Skeletal muscle satellite cell (primary cell): Measurements from ENCODE around the gene PDK1. TPM values are rescaled to one million over a fixed set of nuclear protein-coding genes. Genes with fewer than 3 reads are reported as not detected.

ENCODE experiments used
- H3K27me3 ChIP-seq: 2 replicates; pipeline ENCODE4 v1.7.0; 2013; ENCODE audit warnings: low read length; ENCODE audit not compliant: control insufficient read depth, insufficient read depth
- H3K36me3 ChIP-seq: 2 replicates; pipeline ENCODE4 v1.7.0; 2013; ENCODE audit warnings: mild to moderate bottlenecking, control low read depth, low read length; ENCODE audit not compliant: insufficient read depth
- H3K4me1 ChIP-seq: 2 replicates; pipeline ENCODE4 v1.7.0; 2013; ENCODE audit warnings: low read length; ENCODE audit not compliant: control insufficient read depth, insufficient read depth
- H3K4me2 ChIP-seq: 2 replicates; pipeline ENCODE4 v1.7.0; 2013; ENCODE audit warnings: mild to moderate bottlenecking, low read length
- H3K4me3 ChIP-seq: 2 replicates; pipeline ENCODE4 v1.7.0; 2013; ENCODE audit warnings: low read length
- H3K9ac ChIP-seq: 2 replicates; pipeline ENCODE4 v1.7.0; 2013; ENCODE audit warnings: mild to moderate bottlenecking, low read depth, low read length, moderate library complexity
- H3K9me3 ChIP-seq: replicated peaks from 2 replicates; pipeline ENCODE4 v1.7.0; 2013; ENCODE audit warnings: mild to moderate bottlenecking, control low read depth, low read length
- total RNA-seq: library from RNA; depleted of rRNA; stranded (reverse); fragments of >200 nt; gene quantifications from 2 replicates; pipeline ENCODE4 v1.2.3, GENCODE V29; 2012; rRNA removed

The PDK1 gene
- total RNA-seq, result 29.7 and 45.4 TPM in 2 replicates

DNA sequence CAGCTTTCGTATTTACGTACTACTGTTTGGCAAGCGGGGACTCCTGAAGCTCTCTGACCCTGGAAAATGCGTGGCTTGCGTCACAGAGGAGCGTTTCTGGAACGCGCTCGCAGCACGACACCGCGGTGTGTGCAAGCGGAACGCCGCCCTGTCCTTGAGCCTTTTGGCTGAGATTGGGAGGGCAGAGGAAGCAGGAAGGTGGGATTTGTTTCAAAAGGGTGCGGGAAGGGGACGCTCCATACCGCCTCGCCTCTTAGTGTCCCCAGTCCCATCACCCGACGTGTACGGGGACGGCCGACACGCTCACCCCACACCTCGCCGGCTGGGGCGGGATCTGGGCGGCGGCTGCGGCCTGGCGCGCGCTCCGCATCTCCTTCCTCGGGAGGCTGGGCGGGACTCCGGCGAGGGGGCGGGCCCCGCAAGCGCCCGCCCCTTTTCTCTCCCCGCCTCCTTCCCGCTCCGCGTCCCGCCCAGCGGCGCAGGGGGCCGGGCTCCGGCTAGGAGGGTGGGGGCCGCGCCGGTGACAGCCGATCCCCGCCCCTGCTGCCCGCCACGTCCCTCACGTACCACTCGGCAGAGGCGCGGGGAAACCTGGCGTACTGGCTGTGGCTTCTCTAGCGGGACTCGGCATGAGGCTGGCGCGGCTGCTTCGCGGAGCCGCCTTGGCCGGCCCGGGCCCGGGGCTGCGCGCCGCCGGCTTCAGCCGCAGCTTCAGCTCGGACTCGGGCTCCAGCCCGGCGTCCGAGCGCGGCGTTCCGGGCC lies at the start of gene PDK1:
PDK1 (plus strand) TSS at position 569 of the 762 bp plus-strand sequence; CDS start at position 630, 61 bp downstream.
- H3K9me3 ChIP-seq, result no peaks in the 10 kb centered on the region
- H3K27me3 ChIP-seq, result no peaks in the 10 kb centered on the region
- H3K4me2 ChIP-seq, result peak within 1 kb of the TSS; percentile 98
- H3K9ac ChIP-seq, result peak within 1 kb of the TSS; percentile 89
- no peaks in the 10 kb centered on the region for H3K36me3 ChIP-seq
- H3K4me1 ChIP-seq, result peaks cover 25% of the 10 kb centered on the region
- H3K4me3 ChIP-seq, result peak within 1 kb of the TSS; percentile 87

DNA sequence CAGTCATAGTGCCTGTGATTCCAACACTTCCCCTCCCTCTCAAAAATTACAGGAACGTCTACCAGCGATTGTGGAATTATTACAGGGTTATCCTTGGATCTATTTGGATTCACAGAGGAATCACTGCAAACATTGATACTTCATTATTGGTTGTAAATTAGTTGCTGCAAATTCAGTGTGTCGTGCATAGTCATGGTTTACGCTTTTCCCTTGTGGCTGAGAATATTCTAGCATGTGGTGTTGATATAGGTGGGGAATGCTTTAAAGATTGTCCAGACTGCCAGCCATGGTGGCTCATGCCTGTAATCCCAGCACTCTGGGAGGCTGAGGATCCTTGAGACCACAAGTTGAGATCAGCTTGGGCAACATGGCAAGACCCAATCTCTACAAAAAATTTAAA lies 48.7 kb upstream of the PDK1 start:
- Histone ChIP-seq H3K36me3 (no peaks in the 10 kb centered on the region), H3K4me2 (no peak overlapping the region), H3K4me3 (no peak overlapping the region), H3K27me3 (no peaks in the 10 kb centered on the region), H3K9me3 (peaks cover 2% of the 10 kb centered on the region), H3K9ac (no peak overlapping the region), H3K4me1 (no peaks in the 10 kb centered on the region)

DNA sequence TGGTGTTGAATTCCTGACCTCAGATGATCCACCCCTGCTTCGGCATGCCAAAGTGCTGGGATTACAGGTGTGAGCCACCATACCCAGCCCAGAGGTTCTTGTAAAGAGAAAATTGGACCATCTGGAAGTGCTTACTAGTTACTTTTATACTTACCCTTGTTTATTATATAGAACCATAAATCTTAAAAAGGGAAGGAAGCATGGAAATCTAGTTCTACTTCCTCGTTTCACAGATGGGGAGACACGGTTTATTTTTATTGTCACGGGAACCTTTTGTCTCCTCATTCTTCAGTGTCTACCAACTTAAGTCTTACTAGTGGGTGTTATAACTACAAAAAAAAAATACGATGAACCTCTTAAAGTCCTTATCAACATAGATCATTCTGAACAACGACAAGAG lies 45.8 kb upstream of the PDK1 start:
- Histone ChIP-seq H3K9me3 (peaks cover 11% of the 10 kb centered on the region), H3K27me3 (no peaks in the 10 kb centered on the region), H3K4me3 (no peak overlapping the region), H3K9ac (no peak overlapping the region), H3K4me1 (no peaks in the 10 kb centered on the region), H3K4me2 (no peak overlapping the region), H3K36me3 (no peaks in the 10 kb centered on the region)

DNA sequence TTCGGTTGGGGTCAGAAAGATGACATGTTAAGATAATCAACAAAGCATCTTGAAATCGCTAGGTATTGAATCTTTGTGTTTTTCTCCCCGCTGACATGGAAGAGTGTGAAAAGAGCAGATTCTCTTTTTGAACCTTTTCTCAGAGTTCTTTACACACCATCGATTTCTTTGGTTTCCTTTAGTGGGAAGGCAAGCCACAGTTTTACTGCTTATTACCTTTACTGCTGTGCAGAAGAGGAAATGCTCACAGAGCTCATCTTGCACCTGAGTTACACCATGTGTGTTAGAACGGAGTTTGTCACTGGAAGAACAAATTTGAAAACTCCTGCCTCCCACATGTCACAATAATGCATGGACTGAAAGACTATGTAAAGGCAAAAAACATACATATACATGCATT lies 45.3 kb upstream of the PDK1 start:
- H3K4me3 ChIP-seq, result no peak overlapping the region
- H3K36me3 ChIP-seq, result no peaks in the 10 kb centered on the region
- no peak overlapping the region for H3K9ac ChIP-seq
- H3K27me3 ChIP-seq, result no peaks in the 10 kb centered on the region
- no peaks in the 10 kb centered on the region for H3K4me1 ChIP-seq
- H3K4me2 ChIP-seq, result no peak overlapping the region
- peaks cover 11% of the 10 kb centered on the region for H3K9me3 ChIP-seq

DNA sequence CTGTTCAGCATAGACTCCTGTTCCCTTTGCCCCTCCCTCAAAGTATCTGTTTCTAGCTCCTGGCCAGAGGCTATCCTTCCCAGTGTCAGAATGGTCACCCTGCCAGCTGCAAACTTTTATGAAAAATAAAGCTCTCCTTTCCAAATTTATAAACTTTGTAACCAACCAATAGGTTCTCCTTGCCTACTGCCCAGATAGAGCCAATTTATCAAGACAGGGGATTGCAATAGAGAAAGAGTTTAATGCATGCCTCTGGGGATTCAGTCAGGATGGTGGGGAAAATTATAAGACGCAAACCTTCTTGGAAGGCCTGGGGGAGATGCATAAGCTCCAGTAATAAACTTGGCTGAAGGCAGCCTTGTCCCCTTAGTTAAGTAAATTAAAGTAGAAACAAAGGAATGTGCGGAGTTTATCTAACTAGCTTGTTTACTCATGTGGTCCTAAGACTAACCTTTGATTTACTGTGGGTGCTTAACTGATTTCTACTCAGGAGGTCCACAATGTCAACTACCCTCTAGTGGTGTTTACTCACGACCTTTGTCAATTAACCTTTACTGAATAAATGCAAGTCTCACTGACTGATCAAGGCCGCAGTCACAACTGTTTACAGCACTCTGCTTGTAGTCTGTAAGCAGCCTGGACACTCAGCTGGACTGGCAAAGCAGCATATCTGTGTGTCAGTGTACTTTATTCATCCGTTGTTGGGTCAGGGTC lies 42.9 kb upstream of the PDK1 start:
- Histone ChIP-seq H3K4me2 (no peak overlapping the region), H3K4me3 (no peak overlapping the region), H3K27me3 (no peaks in the 10 kb centered on the region), H3K4me1 (peaks cover 3% of the 10 kb centered on the region), H3K36me3 (no peaks in the 10 kb centered on the region), H3K9ac (no peak overlapping the region), H3K9me3 (peaks cover 11% of the 10 kb centered on the region)

DNA sequence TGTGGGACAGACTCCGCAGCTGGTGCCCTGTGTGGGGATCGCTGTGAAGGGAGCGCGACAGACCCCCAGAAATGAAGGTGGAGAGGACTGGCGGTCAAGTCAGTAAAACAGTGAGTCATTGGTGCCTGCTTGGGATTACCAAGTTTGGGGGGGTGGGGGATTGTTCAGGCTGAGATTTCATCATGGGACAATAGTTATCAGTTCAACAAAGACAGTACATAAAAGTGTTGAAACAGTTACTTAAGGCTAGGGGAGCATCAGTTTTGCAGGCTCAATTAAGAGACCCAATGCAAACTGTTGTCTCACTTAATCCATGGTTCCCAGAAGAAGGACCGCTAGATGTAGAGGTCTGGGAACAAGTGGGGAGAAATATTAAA lies 42.4 kb upstream of the PDK1 start:
- Histone ChIP-seq H3K4me1 (peaks cover 3% of the 10 kb centered on the region), H3K9ac (no peak overlapping the region), H3K36me3 (no peaks in the 10 kb centered on the region), H3K9me3 (peaks cover 11% of the 10 kb centered on the region), H3K4me3 (no peak overlapping the region), H3K4me2 (no peak overlapping the region), H3K27me3 (no peaks in the 10 kb centered on the region)

DNA sequence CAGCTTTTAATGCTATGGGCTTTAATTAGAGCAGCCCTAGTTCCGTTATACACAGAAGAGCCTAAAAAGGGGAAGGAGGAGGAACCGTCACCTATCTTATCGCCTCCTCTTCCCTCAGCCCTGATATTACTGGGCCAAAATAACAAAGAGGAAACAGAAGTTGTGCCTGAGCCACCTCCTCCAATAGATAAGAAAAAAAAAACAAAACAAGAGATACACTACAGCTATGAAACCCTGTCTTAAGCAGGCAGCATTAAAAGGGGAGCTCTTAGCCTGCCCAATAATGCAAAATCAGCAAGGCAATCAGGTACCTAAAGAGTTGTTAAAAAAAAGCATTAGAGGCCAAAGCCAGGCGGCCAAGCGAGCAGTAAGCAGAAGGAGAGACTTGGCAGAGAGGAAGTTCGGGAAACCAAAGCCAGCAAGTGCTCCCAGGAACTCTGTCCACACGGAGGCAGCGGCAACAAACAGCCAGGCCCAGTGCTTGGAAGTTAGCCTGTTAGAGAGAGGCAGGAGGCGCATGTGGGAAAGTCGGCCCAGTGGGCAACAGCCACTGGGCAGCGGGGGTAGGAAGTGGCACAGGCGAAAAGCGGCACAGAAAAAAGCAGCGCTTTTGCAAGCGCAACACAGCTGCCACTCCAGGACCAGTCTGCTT lies 41.8 kb upstream of the PDK1 start:
- Histone ChIP-seq H3K36me3 (no peaks in the 10 kb centered on the region), H3K9me3 (peaks cover 11% of the 10 kb centered on the region), H3K9ac (no peak overlapping the region), H3K4me2 (peak overlapping the region; percentile 15), H3K27me3 (no peaks in the 10 kb centered on the region), H3K4me3 (no peak overlapping the region), H3K4me1 (peaks cover 3% of the 10 kb centered on the region)

DNA sequence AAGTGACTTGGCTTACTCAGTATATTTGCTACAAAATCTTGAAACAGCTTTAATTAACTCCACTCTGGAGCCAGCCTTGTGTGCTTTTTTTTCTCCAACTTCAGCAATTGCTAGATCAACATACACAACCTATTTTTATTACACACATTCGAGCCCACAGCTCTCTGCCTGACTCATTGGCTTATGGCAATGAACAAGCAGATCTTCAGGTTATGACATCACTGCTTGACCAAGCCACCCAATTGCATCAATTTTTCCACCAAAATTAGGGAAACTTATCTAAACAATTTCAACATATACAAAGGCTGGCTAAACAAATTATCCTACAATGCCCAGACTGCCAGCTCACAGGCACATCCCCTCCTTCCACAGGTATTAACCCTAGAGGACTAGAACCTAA lies 39.6 kb upstream of the PDK1 start:
- Histone ChIP-seq H3K9me3 (peaks cover 11% of the 10 kb centered on the region), H3K4me3 (no peak overlapping the region), H3K9ac (no peak overlapping the region), H3K4me2 (no peak overlapping the region), H3K27me3 (no peaks in the 10 kb centered on the region), H3K36me3 (no peaks in the 10 kb centered on the region), H3K4me1 (peaks cover 3% of the 10 kb centered on the region)

DNA sequence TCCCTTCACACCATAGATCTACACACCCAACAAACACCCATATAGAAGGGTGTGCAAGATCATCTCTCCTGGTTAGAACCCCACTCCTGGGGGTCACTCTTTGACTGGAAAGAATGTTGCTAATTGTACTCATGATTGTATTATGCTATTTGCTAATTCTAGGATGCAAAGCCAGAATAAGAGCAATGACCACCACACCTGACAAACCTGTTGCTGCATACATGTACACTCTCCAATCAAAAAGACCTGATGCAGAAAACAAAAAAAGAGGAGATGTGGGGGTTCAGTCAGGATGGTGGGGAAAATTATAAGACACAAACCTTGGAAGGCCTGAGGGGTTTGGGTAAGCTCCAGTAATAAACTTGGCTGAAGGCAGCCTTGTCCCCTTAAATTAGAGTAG lies 36.9 kb upstream of the PDK1 start:
- H3K9me3 ChIP-seq, result no peaks in the 10 kb centered on the region
- H3K9ac ChIP-seq, result no peak overlapping the region
- peaks cover 3% of the 10 kb centered on the region for H3K4me1 ChIP-seq
- H3K4me2 ChIP-seq, result no peak overlapping the region
- no peak overlapping the region for H3K4me3 ChIP-seq
- no peaks in the 10 kb centered on the region for H3K36me3 ChIP-seq
- no peaks in the 10 kb centered on the region for H3K27me3 ChIP-seq

DNA sequence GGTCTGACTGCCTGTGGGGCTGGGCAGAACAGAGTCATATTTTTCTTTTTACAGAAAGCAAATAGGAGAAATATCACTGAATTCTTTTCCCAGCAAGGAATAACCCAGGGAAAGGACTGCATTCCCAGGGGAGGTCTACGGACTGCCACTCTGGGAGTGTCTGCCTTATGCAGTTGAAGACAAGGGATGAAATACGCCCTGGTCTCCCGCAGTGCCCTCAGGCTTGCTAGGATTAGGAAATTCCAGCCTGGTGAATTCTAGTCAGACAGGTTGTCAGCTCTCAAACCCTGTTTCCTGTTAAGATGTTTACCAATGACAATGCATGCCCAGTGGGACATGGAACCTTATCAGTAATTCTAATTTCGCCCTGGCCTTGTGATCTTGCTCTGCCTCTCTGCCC lies 30.3 kb upstream of the PDK1 start:
- H3K9ac ChIP-seq, result no peak overlapping the region

DNA sequence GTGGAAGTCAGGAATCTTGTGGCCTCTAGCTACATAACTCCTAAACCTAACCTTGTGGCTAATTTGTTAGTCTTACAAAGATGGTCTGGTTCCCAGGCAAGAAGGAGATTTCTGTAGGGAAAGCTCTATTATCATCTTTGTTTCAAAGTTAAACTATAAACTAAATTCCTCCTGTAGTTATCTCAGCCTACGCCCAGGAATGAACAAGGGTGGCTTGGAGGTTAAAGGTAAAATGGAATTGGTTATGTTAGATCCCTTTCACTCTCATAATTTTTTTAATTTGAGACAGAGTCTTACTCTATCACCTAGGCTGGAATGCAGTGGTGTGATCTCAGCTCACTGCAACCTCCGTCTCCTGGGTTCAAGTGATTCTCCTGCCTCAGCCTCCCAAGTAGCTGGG lies 24.6 kb upstream of the PDK1 start:
- H3K9ac ChIP-seq, result no peak overlapping the region
- no peak overlapping the region for H3K4me2 ChIP-seq
- no peaks in the 10 kb centered on the region for H3K36me3 ChIP-seq
- no peaks in the 10 kb centered on the region for H3K4me1 ChIP-seq
- peaks cover 7% of the 10 kb centered on the region for H3K9me3 ChIP-seq
- H3K4me3 ChIP-seq, result no peak overlapping the region
- H3K27me3 ChIP-seq, result no peaks in the 10 kb centered on the region

More for the DNA sequence above, 30.3 kb upstream of the PDK1 start:
- H3K36me3 ChIP-seq, result no peaks in the 10 kb centered on the region
- H3K4me1 ChIP-seq, result no peaks in the 10 kb centered on the region
- no peaks in the 10 kb centered on the region for H3K9me3 ChIP-seq
- no peak overlapping the region for H3K4me2 ChIP-seq
- H3K4me3 ChIP-seq, result no peak overlapping the region
- H3K27me3 ChIP-seq, result no peaks in the 10 kb centered on the region
